Measurements from ENCODE around the gene FHL3.

DNA sequence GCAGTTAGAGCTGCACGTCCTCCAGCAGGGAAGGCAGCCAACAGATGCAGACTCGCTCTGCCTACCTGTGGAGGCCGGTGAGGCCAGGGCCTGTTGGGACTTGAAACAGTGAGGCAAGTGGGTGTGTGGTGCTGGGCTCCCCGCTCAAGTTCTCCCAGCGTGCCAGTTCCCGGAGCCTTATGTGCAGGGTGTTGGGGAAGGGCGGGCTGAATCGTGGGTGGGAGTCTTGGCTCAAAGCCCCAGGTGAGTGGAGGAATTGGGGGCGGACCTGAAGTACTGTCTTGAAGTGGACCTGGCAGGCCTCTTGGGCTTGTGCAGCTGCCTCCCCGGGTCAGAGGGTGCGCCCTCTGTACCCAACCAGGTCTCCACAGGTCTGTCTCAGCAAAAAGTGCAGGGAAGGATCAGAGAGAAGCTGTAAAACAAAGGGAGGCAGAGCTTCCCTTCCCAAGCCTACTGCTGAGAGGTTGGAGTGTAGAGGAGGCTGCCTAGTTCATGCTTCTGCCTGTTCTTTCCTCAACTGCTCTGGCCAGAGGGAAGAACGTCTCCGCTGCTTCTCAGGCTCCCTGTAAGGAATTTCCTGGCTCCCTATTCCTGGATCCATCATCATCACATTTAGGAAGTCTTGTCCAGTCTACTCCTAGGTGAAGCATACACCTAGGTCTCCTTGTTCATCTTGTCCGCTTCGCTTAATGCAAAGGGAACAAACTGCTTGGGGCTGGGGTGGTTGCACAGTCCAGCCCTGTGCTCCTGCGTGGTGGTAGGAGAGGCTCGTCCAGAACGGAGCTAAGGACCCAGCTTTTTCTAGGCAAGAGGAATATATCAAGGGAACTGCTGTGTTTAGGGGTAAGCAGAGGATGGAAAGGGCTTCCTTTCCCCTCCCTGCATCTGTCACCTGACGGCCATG is 22.1 kb upstream of the FHL3 start:
- TF ChIP-seq POLR2AphosphoS5 (IDR thresholded peaks at IDR 0.05; ENCODE audit: low read depth, low read length): no peak
- TF ChIP-seq, protein P1, sequence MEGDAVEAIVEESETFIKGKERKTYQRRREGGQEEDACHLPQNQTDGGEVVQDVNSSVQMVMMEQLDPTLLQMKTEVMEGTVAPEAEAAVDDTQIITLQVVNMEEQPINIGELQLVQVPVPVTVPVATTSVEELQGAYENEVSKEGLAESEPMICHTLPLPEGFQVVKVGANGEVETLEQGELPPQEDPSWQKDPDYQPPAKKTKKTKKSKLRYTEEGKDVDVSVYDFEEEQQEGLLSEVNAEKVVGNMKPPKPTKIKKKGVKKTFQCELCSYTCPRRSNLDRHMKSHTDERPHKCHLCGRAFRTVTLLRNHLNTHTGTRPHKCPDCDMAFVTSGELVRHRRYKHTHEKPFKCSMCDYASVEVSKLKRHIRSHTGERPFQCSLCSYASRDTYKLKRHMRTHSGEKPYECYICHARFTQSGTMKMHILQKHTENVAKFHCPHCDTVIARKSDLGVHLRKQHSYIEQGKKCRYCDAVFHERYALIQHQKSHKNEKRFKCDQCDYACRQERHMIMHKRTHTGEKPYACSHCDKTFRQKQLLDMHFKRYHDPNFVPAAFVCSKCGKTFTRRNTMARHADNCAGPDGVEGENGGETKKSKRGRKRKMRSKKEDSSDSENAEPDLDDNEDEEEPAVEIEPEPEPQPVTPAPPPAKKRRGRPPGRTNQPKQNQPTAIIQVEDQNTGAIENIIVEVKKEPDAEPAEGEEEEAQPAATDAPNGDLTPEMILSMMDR (IDR thresholded peaks at IDR 0.05): no peak
- no peak for TF ChIP-seq TCF7L2 (IDR thresholded peaks at IDR 0.05; ENCODE audit: low read depth, low read length)
